CD14-positive monocyte (primary cell): Measurements from ENCODE around the gene SRSF4. TPM values are rescaled to one million over a fixed set of nuclear protein-coding genes. Genes with fewer than 3 reads are reported as not detected.
A peak's percentile ranks its signal among the peaks of the same experiment; 100 is the strongest.

Experiments
- DNase-seq, 3 donors: peaks; one replicate each; pipeline ENCODE4 v3.0.0-alpha.2; 2011 to 2022
- H2AFZ ChIP-seq: 2 replicates; pipeline ENCODE4 v1.6.0; 2012; ENCODE audit warnings: mild to moderate bottlenecking, low read depth, low read length, inconsistent platforms; ENCODE audit not compliant: insufficient read depth, poor library complexity, severe bottlenecking
- H3K27ac ChIP-seq, 2 donors: 1 replicate in 1 of 2; 2 replicates in 1 of 2; pipeline ENCODE4 v1.5.1; 2012 to 2013; ENCODE audit warnings: low read length in 2 of 2, control low read depth in 1 of 2, inconsistent platforms in 1 of 2, low read depth in 1 of 2, mild to moderate bottlenecking in 1 of 2
- H3K27me3 ChIP-seq, 2 donors: one replicate each; pipeline versions ENCODE4 v1.6.0 to v1.6.1; 2011 to 2013; ENCODE audit warnings: low read length in 2 of 2; ENCODE audit not compliant: control insufficient read depth in 2 of 2, insufficient read depth in 2 of 2
- H3K36me3 ChIP-seq, 2 donors: replicated peaks in 1 of 2; 1 replicate in 1 of 2; 2 replicates in 1 of 2; pipeline versions ENCODE4 v1.5.1 to v1.6.1; 2012 to 2013; ENCODE audit warnings: low read length in 2 of 2, control low read depth in 1 of 2, inconsistent platforms in 1 of 2, mild to moderate bottlenecking in 1 of 2; ENCODE audit not compliant: insufficient read depth in 2 of 2, control insufficient read depth in 1 of 2
- H3K4me1 ChIP-seq, 2 donors: 1 replicate in 1 of 2; 2 replicates in 1 of 2; pipeline versions ENCODE4 v1.5.1 to v1.6.1; 2012 to 2013; ENCODE audit warnings: low read length in 2 of 2, control low read depth in 1 of 2, inconsistent platforms in 1 of 2, mild to moderate bottlenecking in 1 of 2, moderate library complexity in 1 of 2; ENCODE audit not compliant: insufficient read depth in 2 of 2, control insufficient read depth in 1 of 2
- H3K4me2 ChIP-seq: replicated peaks from 2 replicates; pipeline ENCODE3; 2012; ENCODE audit warnings: low read length, moderate library complexity, mild to moderate bottlenecking; ENCODE audit not compliant: poor library complexity, severe bottlenecking; ENCODE audit errors: extremely low read depth
- H3K4me3 ChIP-seq, 3 experiments: fragments of 200-600 bp in 1 of 3; sonication (generic) in 1 of 3; replicated peaks in 1 of 3; 1 replicate in 2 of 3; 2 replicates in 1 of 3; pipeline ENCODE4 v1.5.1; 2011 to 2013; ENCODE audit warnings: low read length in 3 of 3, mild to moderate bottlenecking in 3 of 3, control low read depth in 2 of 3, low read depth in 2 of 3, inconsistent platforms in 1 of 3, moderate library complexity in 1 of 3
- H3K79me2 ChIP-seq: 2 replicates; pipeline ENCODE4 v1.6.0; 2012; ENCODE audit warnings: mild to moderate bottlenecking, control low read depth, inconsistent platforms, low read length, moderate library complexity; ENCODE audit not compliant: insufficient read depth
- H3K9ac ChIP-seq: 2 replicates; pipeline ENCODE4 v1.6.0; 2017; ENCODE audit warnings: low read length, mild to moderate bottlenecking; ENCODE audit not compliant: insufficient read depth, poor library complexity, severe bottlenecking
- H3K9me3 ChIP-seq, 2 donors: replicated peaks in 1 of 2; 1 replicate in 1 of 2; 2 replicates in 1 of 2; pipeline versions ENCODE4 v1.5.1 to v1.6.1; 2012 to 2013; ENCODE audit warnings: low read length in 2 of 2, control low read depth in 1 of 2; ENCODE audit not compliant: control insufficient read depth in 1 of 2, insufficient read depth in 1 of 2
- H4K20me1 ChIP-seq: 2 replicates; pipeline ENCODE4 v1.6.0; 2012; ENCODE audit warnings: mild to moderate bottlenecking, low read length, control low read depth, moderate library complexity; ENCODE audit not compliant: insufficient read depth
- H3K27ac Mint-ChIP-seq, 7 donors: one replicate each; pipeline ENCODE4 v1.8.0; 2020; ENCODE audit warnings: mild to moderate bottlenecking in 7 of 7, mixed read lengths in 7 of 7, moderate library complexity in 6 of 7, inconsistent platforms in 2 of 7
- H3K27me3 Mint-ChIP-seq, 3 donors: one replicate each; pipeline ENCODE4 v1.8.0; 2021 to 2022; ENCODE audit warnings: low read depth in 3 of 3, mild to moderate bottlenecking in 3 of 3, mixed read lengths in 3 of 3, moderate library complexity in 3 of 3, inconsistent platforms in 1 of 3
- H3K36me3 Mint-ChIP-seq, 2 donors: one replicate each; pipeline ENCODE4 v1.8.0; 2020; ENCODE audit warnings: mixed read lengths in 2 of 2, inconsistent platforms in 1 of 2, mild to moderate bottlenecking in 1 of 2
- H3K4me1 Mint-ChIP-seq: one replicate; pipeline ENCODE4 v1.8.0; 2020; ENCODE audit warnings: mild to moderate bottlenecking, mixed read lengths
- H3K4me3 Mint-ChIP-seq, 2 donors: one replicate each; pipeline ENCODE4 v1.8.0; 2020; ENCODE audit warnings: mild to moderate bottlenecking in 2 of 2, mixed read lengths in 2 of 2, moderate library complexity in 1 of 2
- H3K9me3 Mint-ChIP-seq, 7 donors: one replicate each; pipeline ENCODE4 v1.8.0; 2020 to 2022; ENCODE audit warnings: mixed read lengths in 7 of 7, mild to moderate bottlenecking in 6 of 7, moderate library complexity in 6 of 7, inconsistent platforms in 2 of 7
- WGBS: methylation state at CpG from one replicate; pipeline ENCODE4 v1.1.5; 2013; ENCODE audit warnings: missing lambda C conversion rate; ENCODE audit not compliant: insufficient coverage; 5-methylcytosine and 5-hydroxymethylcytosine counted together
- intact Hi-C, 2 donors: fragments of 100-400 bp; cut with micrococcal nuclease; formaldehyde crosslinking; loops; one replicate each; pipeline versions ENCODE4 v1.15.0 to v1.15.1; 2023
- polyA plus RNA-seq, 3 donors: library from polyadenylated mRNA; depleted of rRNA in 1 of 3; unstranded in 2 of 3; stranded (reverse) in 1 of 3; fragments of 300-500 nt in 2 of 3; fragments of >200 nt in 1 of 3; fragmentation: Illumina TruSeq in 2 of 3; gene quantifications; 1 replicate in 2 of 3; 2 replicates in 1 of 3; pipeline ENCODE4 v1.2.3, GENCODE V29; 2012 to 2021
- TF ChIP-seq, protein P1 (sequence below): fragments of 200-600 bp; IDR thresholded peaks from one replicate; pipeline ENCODE4 v1.8.0; 2022; ENCODE audit warnings: antibody characterized with exemption, mild to moderate bottlenecking

SRSF4 gene
- polyA plus RNA-seq, 3 donors = 38.4 to 66.8 (median 55.5) TPM

DNA sequence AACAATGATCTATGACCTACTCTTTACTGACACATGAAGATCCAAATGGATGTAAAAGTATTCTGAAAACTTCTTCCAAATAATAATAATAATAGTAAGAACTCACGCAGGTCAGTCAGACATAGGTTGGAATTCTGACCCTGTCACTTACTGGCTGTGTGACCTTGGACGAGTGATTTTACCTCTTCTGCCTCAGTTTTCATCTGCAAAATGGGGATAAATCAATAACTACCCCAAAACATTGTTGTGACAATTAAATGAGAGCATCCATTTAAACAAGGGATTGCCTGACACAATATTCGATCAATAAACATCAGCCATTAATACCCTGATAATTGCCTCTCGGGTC is 48.5 kb upstream of the SRSF4 start:
- Mint-ChIP-seq H3K27ac (peak overlapping the region; percentile 80 to 92 (median 86)), H3K4me3 (peak overlapping the region; percentile 88 to 95), H3K27me3 (peaks cover 9 to 16% (median 13%) of the 10 kb centered on the region in 3 donors), H3K9me3 (no peaks in the 10 kb centered on the region), H3K4me1 (peaks cover 17% of the 10 kb centered on the region), H3K36me3 (no peaks in the 10 kb centered on the region)
- peaks cover 0 to 11% of the 10 kb centered on the region in 2 donors for H3K27me3 ChIP-seq
- DNase-seq = no peak
- H2AFZ ChIP-seq = peak overlapping the region; percentile 91
- peak overlapping the region; percentile 71 for H3K9ac ChIP-seq
- intact Hi-C loops = no loop called here
- peak overlapping the region; percentile 52 to 88 (median 85) for H3K4me3 ChIP-seq
- peak overlapping the region; percentile 78 for H3K4me2 ChIP-seq
- no peaks in the 10 kb centered on the region for H3K36me3 ChIP-seq
- H3K4me1 ChIP-seq = peaks cover 15% of the 10 kb centered on the region in 2 donors
- peaks cover 7% of the 10 kb centered on the region for H3K79me2 ChIP-seq
- TF ChIP-seq, protein P1, sequence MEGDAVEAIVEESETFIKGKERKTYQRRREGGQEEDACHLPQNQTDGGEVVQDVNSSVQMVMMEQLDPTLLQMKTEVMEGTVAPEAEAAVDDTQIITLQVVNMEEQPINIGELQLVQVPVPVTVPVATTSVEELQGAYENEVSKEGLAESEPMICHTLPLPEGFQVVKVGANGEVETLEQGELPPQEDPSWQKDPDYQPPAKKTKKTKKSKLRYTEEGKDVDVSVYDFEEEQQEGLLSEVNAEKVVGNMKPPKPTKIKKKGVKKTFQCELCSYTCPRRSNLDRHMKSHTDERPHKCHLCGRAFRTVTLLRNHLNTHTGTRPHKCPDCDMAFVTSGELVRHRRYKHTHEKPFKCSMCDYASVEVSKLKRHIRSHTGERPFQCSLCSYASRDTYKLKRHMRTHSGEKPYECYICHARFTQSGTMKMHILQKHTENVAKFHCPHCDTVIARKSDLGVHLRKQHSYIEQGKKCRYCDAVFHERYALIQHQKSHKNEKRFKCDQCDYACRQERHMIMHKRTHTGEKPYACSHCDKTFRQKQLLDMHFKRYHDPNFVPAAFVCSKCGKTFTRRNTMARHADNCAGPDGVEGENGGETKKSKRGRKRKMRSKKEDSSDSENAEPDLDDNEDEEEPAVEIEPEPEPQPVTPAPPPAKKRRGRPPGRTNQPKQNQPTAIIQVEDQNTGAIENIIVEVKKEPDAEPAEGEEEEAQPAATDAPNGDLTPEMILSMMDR = no peak
- H3K9me3 ChIP-seq = no peaks in the 10 kb centered on the region
- no peaks in the 10 kb centered on the region for H4K20me1 ChIP-seq
- H3K27ac ChIP-seq = peak overlapping the region; percentile 20 to 80
- WGBS = 3% methylated on average over 3 of the region's 4 CpGs

GRCh38 chr1:29227511-29227910 is 45.8 kb upstream of the SRSF4 start:
- H2AFZ ChIP-seq = no peak overlapping the region
- peaks cover 0 to 2% (median 2%) of the 10 kb centered on the region in 3 donors for H3K27me3 Mint-ChIP-seq
- no peaks in the 10 kb centered on the region for H4K20me1 ChIP-seq
- no peak overlapping the region for H3K9ac ChIP-seq
- WGBS = 95% methylated on average over 4 of the region's 5 CpGs
- peaks cover 9% of the 10 kb centered on the region in 2 donors for H3K36me3 Mint-ChIP-seq
- H3K4me3 ChIP-seq = no peak overlapping the region
- peaks cover 15% of the 10 kb centered on the region in 2 donors for H3K4me1 ChIP-seq
- peaks cover 7% of the 10 kb centered on the region for H3K79me2 ChIP-seq
- no peaks in the 10 kb centered on the region for H3K9me3 ChIP-seq
- intact Hi-C loops = no loop called here
- DNase-seq = no peak
- peaks cover 0 to 6% of the 10 kb centered on the region in 2 donors for H3K36me3 ChIP-seq
- TF ChIP-seq, protein P1 = no peak
- H3K4me3 Mint-ChIP-seq = no peak overlapping the region
- no peaks in the 10 kb centered on the region for H3K27me3 ChIP-seq
- no peak overlapping the region for H3K4me2 ChIP-seq
- no peak overlapping the region for H3K27ac ChIP-seq
- peaks cover 17% of the 10 kb centered on the region for H3K4me1 Mint-ChIP-seq
- H3K9me3 Mint-ChIP-seq = no peaks in the 10 kb centered on the region
- H3K27ac Mint-ChIP-seq = no peak overlapping the region
